LNCAP (cell line): ENCODE data around the gene CCDC40.

ENCODE experiments used
- CTCF ChIP-seq: fragments of 450-650 bp; IDR thresholded peaks from 2 replicates; pipeline ENCODE4 v1.5.1; 2017; ENCODE audit warnings: mild to moderate bottlenecking

CCDC40 gene

DNA sequence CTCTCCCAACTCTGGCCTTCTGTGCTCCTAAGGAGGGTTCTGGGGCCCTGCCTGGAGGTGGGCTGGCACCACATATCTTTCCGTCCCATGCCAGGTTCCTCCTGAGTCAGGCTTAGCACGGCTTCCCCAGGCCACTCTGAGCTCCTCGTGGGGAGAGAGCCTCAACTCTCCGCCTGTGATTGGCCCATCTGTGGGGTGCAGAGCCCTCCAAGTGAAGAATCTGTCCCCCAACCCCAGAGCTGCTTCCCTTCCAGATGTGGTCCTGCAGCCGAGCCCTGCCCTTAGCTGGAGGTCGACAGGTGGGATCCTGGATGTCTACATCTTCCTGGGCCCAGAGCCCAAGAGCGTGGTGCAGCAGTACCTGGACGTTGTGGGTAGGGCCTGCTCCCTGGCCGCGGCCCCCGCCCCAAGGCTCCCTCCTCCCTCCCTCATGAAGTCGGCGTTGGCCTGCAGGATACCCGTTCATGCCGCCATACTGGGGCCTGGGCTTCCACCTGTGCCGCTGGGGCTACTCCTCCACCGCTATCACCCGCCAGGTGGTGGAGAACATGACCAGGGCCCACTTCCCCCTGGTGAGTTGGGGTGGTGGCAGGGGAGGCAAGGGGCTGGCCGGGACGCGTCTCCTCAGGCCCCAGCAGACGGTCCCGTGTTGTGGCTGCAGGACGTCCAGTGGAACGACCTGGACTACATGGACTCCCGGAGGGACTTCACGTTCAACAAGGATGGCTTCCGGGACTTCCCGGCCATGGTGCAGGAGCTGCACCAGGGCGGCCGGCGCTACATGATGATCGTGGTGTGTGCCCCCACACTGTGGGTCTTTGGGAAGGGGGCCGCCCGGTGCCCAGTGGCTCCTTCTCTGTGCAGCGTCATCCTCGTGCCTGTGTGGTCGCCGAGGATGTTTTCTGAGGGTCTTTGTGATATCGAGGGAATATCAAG lies 71.9 kb downstream of the CCDC40 start:
- TF ChIP-seq CTCF: no peak

GRCh38 chr17:80109066-80109660 lies 72.7 kb downstream of the CCDC40 start:
- no peak for TF ChIP-seq CTCF

- TF ChIP-seq CTCF: no peak
Measured at GRCh38 chr17:80109713-80110446, 73.4 kb downstream of the CCDC40 start.

DNA sequence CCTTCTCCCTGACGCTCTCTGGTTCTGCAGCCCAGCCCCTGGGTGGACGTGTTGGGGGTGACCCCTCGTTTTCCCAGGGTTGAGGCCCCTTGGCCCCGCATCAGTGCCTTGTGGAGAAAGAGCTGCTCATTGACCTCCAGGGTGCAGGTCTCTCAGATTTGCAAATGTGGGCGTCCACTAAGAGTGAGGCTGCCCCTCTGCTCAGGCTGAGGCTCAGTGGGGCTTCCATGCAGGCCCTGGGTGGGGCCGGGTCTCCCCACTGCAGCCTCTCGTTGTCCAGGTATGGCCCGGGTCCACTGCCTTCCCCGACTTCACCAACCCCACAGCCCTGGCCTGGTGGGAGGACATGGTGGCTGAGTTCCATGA lies 74.0 kb downstream of the CCDC40 start:
- no peak for TF ChIP-seq CTCF

GRCh38 chr17:80110927-80111701 lies 74.7 kb downstream of the CCDC40 start:
- TF ChIP-seq CTCF: no peak

GRCh38 chr17:80111702-80112470 lies 75.4 kb downstream of the CCDC40 start:
- no peak for TF ChIP-seq CTCF
